ENCODE data around the gene KRTAP9-8. TPM values are rescaled to one million over a fixed set of nuclear protein-coding genes. Genes with fewer than 3 reads are reported as not detected.
"Not testable (repeated sequence)": the region's sequence is repeated elsewhere in the genome, so short reads cannot be mapped to it uniquely, and the experiment has no call there.

KRTAP9-8 gene
- total RNA-seq, 1 experiment from 2014 or later = not detected

- DNase-seq (ENCODE audit: low spot score) = not testable (repeated sequence)
Measured at GRCh38 chr17:41255381-41256290, 17.8 kb downstream of the KRTAP9-8 start, which contains the start of gene KRTAP9-9. Gene KRTAP9-9 (plus strand): TSS chr17:41255384.

GRCh38 chr17:41256291-41256685, 18.5 kb downstream of the KRTAP9-8 start:
- DNase-seq (ENCODE audit: low spot score) = no peak

GRCh38 chr17:41258406-41258805, 20.6 kb downstream of the KRTAP9-8 start:
- DNase-seq (ENCODE audit: low spot score) = no peak

DNA sequence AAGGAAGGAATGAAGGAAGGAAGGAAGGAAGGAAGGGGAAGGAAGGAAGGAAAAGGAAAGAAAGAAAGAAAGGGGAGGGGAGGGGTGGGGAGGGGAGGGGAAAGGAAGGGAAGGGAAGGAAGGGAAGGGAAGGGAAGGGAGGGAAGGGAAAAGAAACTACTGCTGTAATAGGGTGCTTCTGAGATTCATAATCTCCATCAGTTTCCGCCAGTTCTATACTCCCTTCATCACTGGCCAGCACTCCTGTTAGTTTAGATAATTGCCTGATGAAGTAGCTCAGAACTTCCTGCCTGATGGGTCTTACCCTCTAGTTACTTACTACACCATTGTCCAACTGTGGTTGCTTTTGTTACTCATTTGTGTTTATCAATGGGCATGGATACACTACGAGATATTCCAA, 25.4 kb downstream of the KRTAP9-8 start:
- DNase-seq (ENCODE audit: low spot score) = no peak

- no peak for DNase-seq (ENCODE audit: low spot score)
Measured at GRCh38 chr17:41264599-41264998, 26.8 kb downstream of the KRTAP9-8 start.

DNA sequence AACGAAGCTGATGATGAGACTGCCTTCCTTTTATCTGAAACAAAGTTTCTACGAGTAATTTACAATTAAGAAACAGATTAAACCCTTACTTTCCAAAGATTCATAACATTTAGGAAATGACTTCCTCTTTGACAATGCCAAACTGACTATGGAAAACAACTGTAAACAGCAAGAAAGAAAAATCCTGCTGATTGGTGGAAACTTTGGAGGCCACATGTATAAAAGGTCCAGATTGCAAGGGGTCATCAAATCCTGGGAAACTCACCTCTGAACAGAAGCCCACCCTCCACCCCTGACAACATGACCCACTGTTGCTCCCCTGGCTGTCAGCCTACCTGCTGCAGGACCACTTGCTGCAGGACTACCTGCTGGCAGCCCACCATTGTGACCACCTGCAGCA, 27.3 kb downstream of the KRTAP9-8 start, which contains the start of gene KRTAP9-6:
TSS of gene KRTAP9-6 (plus strand) at position 301 of the 400 bp plus-strand sequence. CDS start at position 301, 0 bp downstream.
- no peak for DNase-seq (ENCODE audit: low spot score)

DNA sequence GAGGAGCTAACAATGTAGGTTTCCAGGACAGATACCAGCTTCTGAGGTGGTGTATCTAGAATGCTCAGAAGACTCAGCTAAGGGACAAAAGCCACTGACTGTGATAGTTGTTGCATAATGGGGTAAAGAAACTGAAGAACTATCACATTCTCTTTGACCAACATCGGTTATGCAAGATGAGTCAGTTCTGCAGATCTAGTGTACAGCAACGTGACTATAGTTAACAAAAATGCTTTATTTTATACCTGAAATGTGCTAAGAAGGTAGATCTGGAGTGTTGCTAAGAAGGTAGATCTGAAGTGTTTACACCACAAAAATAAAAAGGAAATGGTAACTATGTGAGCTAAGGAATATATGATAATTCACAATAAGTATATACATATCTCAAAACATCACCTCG, 29.9 kb downstream of the KRTAP9-8 start:
- DNase-seq (ENCODE audit: low spot score) = no peak

GRCh38 chr17:41271323-41271722, 33.5 kb downstream of the KRTAP9-8 start:
- DNase-seq (ENCODE audit: low spot score) = not testable (repeated sequence)

DNA sequence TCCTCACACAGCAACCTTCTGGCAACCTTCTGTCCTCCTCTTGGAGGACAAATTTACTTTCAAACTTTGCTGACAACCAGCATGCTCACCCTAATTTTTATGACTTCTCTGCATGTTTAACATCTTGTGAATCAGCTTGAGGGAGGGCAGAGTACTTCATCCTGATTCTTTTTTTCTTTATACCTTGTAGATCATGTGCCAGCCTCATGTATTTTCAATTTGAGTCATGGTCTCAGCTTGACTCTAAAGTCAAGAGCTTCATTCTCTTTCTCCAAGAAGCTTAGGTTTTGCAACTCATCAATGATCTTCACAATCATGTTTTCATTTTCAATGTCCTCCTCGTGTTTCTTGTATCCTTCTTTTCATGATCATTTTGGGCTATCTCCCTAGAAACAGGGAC, 34.1 kb downstream of the KRTAP9-8 start:
- DNase-seq (ENCODE audit: low spot score) = no peak

- not testable (repeated sequence) for DNase-seq (ENCODE audit: low spot score)
Measured at GRCh38 chr17:41275648-41276190, 37.9 kb downstream of the KRTAP9-8 start, which contains the start of gene KRTAP9-7. Gene KRTAP9-7 (plus strand): TSS chr17:41275698. CDS start chr17:41275698, 0 bp downstream.

DNA sequence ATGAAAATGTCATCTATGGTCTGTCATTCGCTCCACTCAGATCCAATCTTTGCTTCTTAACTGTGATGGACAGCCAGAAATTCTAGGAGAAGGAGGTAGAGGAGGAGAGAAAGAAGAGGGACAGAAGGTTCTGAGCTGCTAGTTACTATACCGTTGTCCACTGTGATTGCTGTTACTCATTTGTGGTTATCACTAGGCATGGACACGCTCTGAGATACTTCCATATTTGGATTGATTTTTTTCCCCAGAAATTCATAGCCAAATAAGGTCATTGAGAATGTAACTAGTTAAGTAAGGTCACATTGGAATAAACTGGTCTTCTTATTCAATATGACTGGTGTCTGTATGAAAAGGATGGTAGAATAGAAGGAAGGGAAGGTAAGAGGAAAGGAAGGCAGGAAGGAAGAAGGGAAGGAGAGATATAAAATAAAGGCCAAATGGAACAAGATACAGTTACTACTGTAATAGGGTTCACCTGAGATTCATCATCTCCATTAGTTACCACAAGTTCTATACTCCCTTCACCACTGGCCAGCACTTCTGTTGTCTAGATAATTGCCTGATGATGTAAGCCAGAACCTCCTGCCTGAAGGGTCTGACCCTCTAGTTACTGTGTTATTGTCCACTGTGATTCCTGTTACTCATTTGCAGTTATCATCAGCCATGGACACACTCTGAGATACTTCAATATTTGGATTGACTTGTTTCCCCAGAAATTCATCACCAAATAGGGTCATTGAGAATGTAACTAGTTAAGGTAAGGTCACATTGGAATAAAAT, 40.6 kb downstream of the KRTAP9-8 start:
- no peak for DNase-seq (ENCODE audit: low spot score)

GRCh38 chr17:41284043-41284442, 46.2 kb downstream of the KRTAP9-8 start:
- DNase-seq (ENCODE audit: low spot score) = peak; percentile 68

DNA sequence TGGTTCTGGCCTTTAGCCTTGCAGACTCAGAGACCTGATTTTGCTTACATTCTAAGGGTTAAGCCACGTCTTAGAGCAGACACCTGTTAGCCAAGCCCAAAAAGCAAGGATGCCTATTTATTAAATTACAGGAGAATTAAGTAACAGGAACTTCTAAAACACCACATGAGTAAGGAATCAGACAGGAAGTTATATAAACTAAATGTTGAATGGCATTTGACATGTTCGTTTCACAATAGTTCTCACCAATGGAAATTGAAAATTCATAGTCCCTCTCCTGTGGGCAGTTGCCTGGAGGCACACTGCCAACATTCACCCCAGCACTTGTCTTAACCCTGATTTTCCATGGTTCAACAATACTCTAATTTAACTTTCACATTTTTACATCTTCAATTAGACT, 46.7 kb downstream of the KRTAP9-8 start:
- DNase-seq (ENCODE audit: low spot score) = peak; percentile 23

GRCh38 chr17:41287050-41287449, 49.3 kb downstream of the KRTAP9-8 start:
- DNase-seq (ENCODE audit: low spot score) = no peak

Other genes with a start within 250 kb of the KRTAP9-8 start
- not detected in 2 replicates for gene KRTAP3-3, start 243.8 kb upstream of the KRTAP9-8 start, total RNA-seq (2014; rRNA removed; shearing (Covaris generic))
- not detected in 2 replicates for gene KRTAP3-2, start 238.1 kb upstream of the KRTAP9-8 start, total RNA-seq (2014; rRNA removed; shearing (Covaris generic))
- gene KRTAP3-1, start 228.9 kb upstream of the KRTAP9-8 start, total RNA-seq (2014; rRNA removed; shearing (Covaris generic)) = not detected in 2 replicates
- not detected in 2 replicates for gene KRTAP1-5, start 210.8 kb upstream of the KRTAP9-8 start, total RNA-seq (2014; rRNA removed; shearing (Covaris generic))
- gene KRTAP1-4, start 207.8 kb upstream of the KRTAP9-8 start, total RNA-seq (2014; rRNA removed; shearing (Covaris generic)) = not detected in 2 replicates
- not detected in 2 replicates for gene KRTAP1-3, start 203.1 kb upstream of the KRTAP9-8 start, total RNA-seq (2014; rRNA removed; shearing (Covaris generic))
- not detected in 2 replicates for gene KRTAP1-1, start 196.5 kb upstream of the KRTAP9-8 start, total RNA-seq (2014; rRNA removed; shearing (Covaris generic))
- not detected in 2 replicates for gene KRTAP2-1, start 190.7 kb upstream of the KRTAP9-8 start, total RNA-seq (2014; rRNA removed; shearing (Covaris generic))
- gene KRTAP2-2, start 182.8 kb upstream of the KRTAP9-8 start, total RNA-seq (2014; rRNA removed; shearing (Covaris generic)) = not detected in 2 replicates
- 0.69 and 1.00 TPM in 2 replicates for gene KRTAP2-3, start 177.9 kb upstream of the KRTAP9-8 start, total RNA-seq (2014; rRNA removed; shearing (Covaris generic))
- not detected in 2 replicates for gene KRTAP2-4, start 172.1 kb upstream of the KRTAP9-8 start, total RNA-seq (2014; rRNA removed; shearing (Covaris generic))
- not detected in 2 replicates for gene KRTAP4-7, start 153.8 kb upstream of the KRTAP9-8 start, total RNA-seq (2014; rRNA removed; shearing (Covaris generic))
- not detected in 2 replicates for gene KRTAP4-8, start 139.9 kb upstream of the KRTAP9-8 start, total RNA-seq (2014; rRNA removed; shearing (Covaris generic))
- not detected in 2 replicates for gene KRTAP4-16, start 135.8 kb upstream of the KRTAP9-8 start, total RNA-seq (2014; rRNA removed; shearing (Covaris generic))
- gene KRTAP4-9, start 132.6 kb upstream of the KRTAP9-8 start, total RNA-seq (2014; rRNA removed; shearing (Covaris generic)) = 0.22 TPM in 1 of 2 replicates, not detected in the other
- not detected in 2 replicates for gene KRTAP4-11, start 119.6 kb upstream of the KRTAP9-8 start, total RNA-seq (2014; rRNA removed; shearing (Covaris generic))
- gene KRTAP4-12, start 113.8 kb upstream of the KRTAP9-8 start, total RNA-seq (2014; rRNA removed; shearing (Covaris generic)) = not detected in 2 replicates
- gene KRTAP4-6, start 97.5 kb upstream of the KRTAP9-8 start, total RNA-seq (2014; rRNA removed; shearing (Covaris generic)) = not detected in 2 replicates
- not detected in 2 replicates for gene KRTAP4-5, start 88.2 kb upstream of the KRTAP9-8 start, total RNA-seq (2014; rRNA removed; shearing (Covaris generic))
- not detected in 2 replicates for gene KRTAP4-4, start 77.3 kb upstream of the KRTAP9-8 start, total RNA-seq (2014; rRNA removed; shearing (Covaris generic))
- not detected in 2 replicates for gene KRTAP4-3, start 69.8 kb upstream of the KRTAP9-8 start, total RNA-seq (2014; rRNA removed; shearing (Covaris generic))
- gene KRTAP4-2, start 59.8 kb upstream of the KRTAP9-8 start, total RNA-seq (2014; rRNA removed; shearing (Covaris generic)) = not detected in 2 replicates
- 0.26 TPM in 1 of 2 replicates, not detected in the other for gene KRTAP4-1, start 53.1 kb upstream of the KRTAP9-8 start, total RNA-seq (2014; rRNA removed; shearing (Covaris generic))
- not detected in 2 replicates for gene KRTAP9-1, start 48.1 kb upstream of the KRTAP9-8 start, total RNA-seq (2014; rRNA removed; shearing (Covaris generic))
- not detected in 2 replicates for gene KRTAP9-2, start 11.4 kb upstream of the KRTAP9-8 start, total RNA-seq (2014; rRNA removed; shearing (Covaris generic))
- gene KRTAP9-3, start 5.5 kb upstream of the KRTAP9-8 start, total RNA-seq (2014; rRNA removed; shearing (Covaris generic)) = not detected in 2 replicates
- not detected in 2 replicates for gene KRTAP9-4, start 11.7 kb downstream of the KRTAP9-8 start, total RNA-seq (2014; rRNA removed; shearing (Covaris generic))
- not detected in 2 replicates for gene KRTAP9-9, start 17.4 kb downstream of the KRTAP9-8 start, total RNA-seq (2014; rRNA removed; shearing (Covaris generic))
- not detected in 2 replicates for gene KRTAP9-6, start 27.4 kb downstream of the KRTAP9-8 start, total RNA-seq (2014; rRNA removed; shearing (Covaris generic))
- not detected in 2 replicates for gene KRTAP9-7, start 37.7 kb downstream of the KRTAP9-8 start, total RNA-seq (2014; rRNA removed; shearing (Covaris generic))
- gene KRTAP29-1, start 64.9 kb downstream of the KRTAP9-8 start, total RNA-seq (2014; rRNA removed; shearing (Covaris generic)) = 0.16 TPM in 1 of 2 replicates, not detected in the other
- not detected in 2 replicates for gene KRTAP16-1, start 71.3 kb downstream of the KRTAP9-8 start, total RNA-seq (2014; rRNA removed; shearing (Covaris generic))
- gene KRTAP17-1, start 77.7 kb downstream of the KRTAP9-8 start, total RNA-seq (2014; rRNA removed; shearing (Covaris generic)) = not detected in 2 replicates
- gene KRT33A, start 112.8 kb downstream of the KRTAP9-8 start, total RNA-seq (2014; rRNA removed; shearing (Covaris generic)) = not detected in 2 replicates
- gene KRT33B, start 131.8 kb downstream of the KRTAP9-8 start, total RNA-seq (2014; rRNA removed; shearing (Covaris generic)) = not detected in 2 replicates
- gene KRT34, start 144.3 kb downstream of the KRTAP9-8 start, total RNA-seq (2014; rRNA removed; shearing (Covaris generic)) = 0.31 and 1.1 TPM in 2 replicates
- gene KRT31, start 159.6 kb downstream of the KRTAP9-8 start, total RNA-seq (2014; rRNA removed; shearing (Covaris generic)) = not detected in 2 replicates
- gene KRT37, start 186.6 kb downstream of the KRTAP9-8 start, total RNA-seq (2014; rRNA removed; shearing (Covaris generic)) = not detected in 2 replicates
- not detected in 2 replicates for gene KRT38, start 203.0 kb downstream of the KRTAP9-8 start, total RNA-seq (2014; rRNA removed; shearing (Covaris generic))
- 0.12 TPM in 1 of 2 replicates, not detected in the other for gene KRT32, start 229.4 kb downstream of the KRTAP9-8 start, total RNA-seq (2014; rRNA removed; shearing (Covaris generic))
- not detected in 2 replicates for gene KRT35, start 243.2 kb downstream of the KRTAP9-8 start, total RNA-seq (2014; rRNA removed; shearing (Covaris generic))